HepG2 (cell line): Measurements from ENCODE around the gene CCBE1. TPM values are rescaled to one million over a fixed set of nuclear protein-coding genes. Genes with fewer than 3 reads are reported as not detected.

Experiments used
- ATAC-seq: fragments of 200-7000 bp; cut with Tn5 transposase; 3 replicates; pipeline ENCODE4 v1.9.1; 2020; ENCODE audit warnings: mild to moderate bottlenecking, moderate library complexity
- BruUV-seq: library from RNA; stranded (reverse); fragments of 400-500 nt; replicated peaks from 2 replicates; lab custom pipeline; 2021; lab: Mats Ljungman, UMichigan
- CTCF ChIA-PET: fragments of 300-600 bp; formaldehyde crosslinking; extraction: SDS; loops from one replicate; lab custom pipeline; 2021; ENCODE audit warnings: low total read pairs, inconsistent platforms, low intra/inter-chr PET ratio; lab: Yijun Ruan, JAX
- POLR2A ChIA-PET: fragments of 350-600 bp; sonication (Branson Sonifier 250); formaldehyde crosslinking; loops from one replicate; lab custom pipeline; 2020; ENCODE audit warnings: antibody characterized with exemption, inconsistent platforms; lab: Yijun Ruan, JAX
- DNase-seq: peaks from one replicate; pipeline ENCODE4 v3.0.0-alpha.2; 2015; ENCODE audit warnings: low spot score
- FAIRE-seq: peaks from 3 replicates; lab custom pipeline; 2011; peaks lifted over from hg19 to GRCh38; lab: Jason Lieb, UNC
- H2AFZ ChIP-seq: one replicate; pipeline ENCODE4 v1.6.1; 2011; ENCODE audit warnings: low read length, inconsistent platforms
- H3K27ac ChIP-seq: fragments of 300-600 bp; 3 replicates; pipeline ENCODE4 v1.8.0; 2011; ENCODE audit warnings: mixed run types, mild to moderate bottlenecking, mixed read lengths, low read length, inconsistent platforms; ENCODE audit not compliant: insufficient read depth; ENCODE audit errors: extremely low read length
- H3K27me3 ChIP-seq, 2 experiments: fragments of 200-600 bp in 1 of 2; 2 replicates in 1 of 2; 3 replicates in 1 of 2; pipeline versions ENCODE4 v1.6.0 to v1.8.0; 2011; ENCODE audit warnings: low read length in 2 of 2, mild to moderate bottlenecking in 2 of 2, moderate library complexity in 2 of 2, inconsistent platforms in 1 of 2; ENCODE audit not compliant: insufficient read depth in 2 of 2, control insufficient read depth in 1 of 2
- H3K36me3 ChIP-seq, 2 experiments: fragments of 200-600 bp in 1 of 2; replicated peaks in 1 of 2; 2 replicates in 1 of 2; 3 replicates in 1 of 2; pipeline versions ENCODE4 v1.5.1 to v1.8.0; 2011; ENCODE audit warnings: low read length in 2 of 2, inconsistent platforms in 1 of 2; ENCODE audit not compliant: insufficient read depth in 2 of 2, control insufficient read depth in 1 of 2
- H3K4me1 ChIP-seq: 2 replicates; pipeline ENCODE4 v1.5.1; 2012; ENCODE audit warnings: low read length, inconsistent platforms; ENCODE audit not compliant: insufficient read depth
- H3K4me2 ChIP-seq: 2 replicates; pipeline ENCODE4 v1.6.0; 2011; ENCODE audit warnings: low read depth, low read length, inconsistent platforms
- H3K4me3 ChIP-seq, 3 experiments: fragments of 200-600 bp in 1 of 3; sonication (generic), shearing (Covaris generic) in 1 of 3; replicated peaks in 1 of 3; 2 replicates each; pipeline ENCODE4 v1.5.1; 2011 to 2016; ENCODE audit warnings: low read length in 3 of 3, inconsistent platforms in 2 of 3, low read depth in 2 of 3, mild to moderate bottlenecking in 2 of 3, control low read depth in 1 of 3, mixed read lengths in 1 of 3; ENCODE audit not compliant: insufficient read depth in 1 of 3
- H3K79me2 ChIP-seq: one replicate; pipeline ENCODE4 v1.6.1; 2011; ENCODE audit warnings: low read length, inconsistent platforms; ENCODE audit not compliant: insufficient read depth
- H3K9ac ChIP-seq: 2 replicates; pipeline ENCODE4 v1.6.0; 2011; ENCODE audit warnings: mild to moderate bottlenecking, low read depth, low read length, inconsistent platforms; ENCODE audit not compliant: insufficient read depth
- H3K9me3 ChIP-seq: 2 replicates; pipeline ENCODE4 v1.5.1; 2012; ENCODE audit warnings: mild to moderate bottlenecking, low read length
- H4K20me1 ChIP-seq: 2 replicates; pipeline ENCODE4 v1.6.0; 2011; ENCODE audit warnings: inconsistent platforms, mild to moderate bottlenecking, low read length, moderate library complexity; ENCODE audit not compliant: insufficient read depth
- ELF1 ChIP-seq: sonication (generic); formaldehyde crosslinking; IDR thresholded peaks from 2 replicates; pipeline ENCODE4 v1.4.0; 2020; ENCODE audit warnings: missing genetic modification reagents
- ETV5 ChIP-seq: IDR thresholded peaks from 2 replicates; pipeline ENCODE4 v1.6.1; 2018; ENCODE audit warnings: missing biosample characterization, missing genetic modification reagents, inconsistent platforms, borderline replicate concordance
- HNF4G ChIP-seq, 2 experiments: sonication (generic) in 1 of 2; formaldehyde crosslinking in 1 of 2; IDR thresholded peaks; 2 replicates each; pipeline versions ENCODE4 v1.4.0 to v1.6.1; 2011 to 2020; ENCODE audit warnings: borderline replicate concordance in 2 of 2, low read depth in 2 of 2, mild to moderate bottlenecking in 2 of 2, low read length in 1 of 2, missing genetic modification reagents in 1 of 2, moderate library complexity in 1 of 2
- ISL2 ChIP-seq: sonication (generic); formaldehyde crosslinking; IDR thresholded peaks from 2 replicates; pipeline ENCODE4 v1.5.0; 2020; ENCODE audit warnings: missing genetic modification reagents
- MED13 ChIP-seq: sonication (generic); formaldehyde crosslinking; IDR thresholded peaks from 2 replicates; pipeline ENCODE4 v1.5.0; 2020; ENCODE audit warnings: missing genetic modification reagents
- MEIS2 ChIP-seq: sonication (generic); formaldehyde crosslinking; IDR thresholded peaks from 2 replicates; pipeline ENCODE4 v1.9.0; 2021; ENCODE audit warnings: mild to moderate bottlenecking, missing genetic modification reagents
- RNF2 ChIP-seq: fragments of 450-650 bp; conservative IDR thresholded peaks from 2 replicates; pipeline ENCODE4 v1.6.1; 2016; ENCODE audit warnings: low read depth
- ZMYM3 ChIP-seq: sonication (generic); formaldehyde crosslinking; IDR thresholded peaks from 2 replicates; pipeline ENCODE4 v1.5.1; 2020; ENCODE audit warnings: mild to moderate bottlenecking, missing genetic modification reagents
- WGBS: methylation state at CpG from one replicate; pipeline ENCODE4 v1.1.6; 2017; ENCODE audit warnings: low lambda C conversion rate; 5-methylcytosine and 5-hydroxymethylcytosine counted together
- in situ Hi-C: cut with HindIII; loops from 2 replicates; pipeline ENCODE4 v1.10.0; 2017; ENCODE audit warnings: low pct_unique_long_range_greater_than_20kb; ENCODE audit not compliant: extremely low pct_ligation_motif_present
- intact Hi-C: fragments of 100-400 bp; cut with micrococcal nuclease; formaldehyde crosslinking; loops from one replicate; pipeline ENCODE4 v1.10.0; 2022; ENCODE audit not compliant: unreplicated experiment
- polyA plus RNA-seq, 8 experiments: library from polyadenylated mRNA; depleted of rRNA in 3 of 8; stranded (reverse) in 7 of 8; unstranded in 1 of 8; fragments of >200 nt; fragmentation: Illumina TruSeq in 4 of 8; extraction: Trizol in 4 of 8; gene quantifications; 2 replicates each; pipeline versions ENCODE4 v1.2.1 to v1.2.3, GENCODE V29; 2011 to 2016; ENCODE audit warnings: low read depth in 4 of 8, missing spikeins in 1 of 8, mixed read lengths in 1 of 8; ENCODE audit not compliant: insufficient read depth in 1 of 8
- total RNA-seq, 5 experiments: library from RNA; depleted of rRNA; stranded (reverse); fragments of >200 nt; fragmentation: Illumina TruSeq; extraction: Trizol; gene quantifications; 2 replicates each; pipeline ENCODE4 v1.2.3, GENCODE V29; 2016; ENCODE audit warnings: low read depth in 1 of 5
- TF ChIP-seq, protein P1 (sequence below): IDR thresholded peaks from 2 replicates; pipeline ENCODE4 v1.6.1; 2016; ENCODE audit warnings: low read depth, control low read depth
- TF ChIP-seq, protein P2 (sequence below): sonication (generic); formaldehyde crosslinking; IDR thresholded peaks from 2 replicates; pipeline ENCODE4 v1.4.0; 2020; ENCODE audit warnings: missing genetic modification reagents, borderline replicate concordance

The CCBE1 gene
- total and polyA plus RNA-seq, 2 of the 13 experiments (the other 11 are each of a cell fraction or from before 2014, with no cell fraction given), result not detected

DNA sequence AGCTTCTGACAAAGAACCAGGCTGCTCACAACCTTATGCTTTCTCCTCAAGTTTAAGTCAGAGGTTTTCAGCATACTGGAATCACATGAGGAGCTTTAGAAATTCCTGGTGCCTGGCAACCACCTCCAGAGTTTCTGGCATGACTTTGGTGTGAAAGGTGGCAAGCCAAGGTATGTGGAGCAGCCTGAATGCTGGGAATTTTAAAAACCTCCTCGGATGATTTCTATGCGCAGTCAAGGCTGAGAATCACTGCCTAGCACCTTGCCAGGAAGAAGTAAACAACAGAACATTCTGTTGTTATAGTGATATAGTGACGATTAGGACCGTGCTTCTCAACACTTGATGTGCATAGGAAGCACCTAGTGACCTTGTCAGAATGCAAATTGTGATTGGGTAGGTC, 11.7 kb downstream of the CCBE1 start:
- H3K9me3 ChIP-seq, result no peaks in the 10 kb centered on the region
- intact Hi-C loops (no loop called here), in situ Hi-C loops (no loop called here)
- H3K4me2 ChIP-seq, result no peak overlapping the region
- no peak for ATAC-seq
- H3K36me3 ChIP-seq, result no peaks in the 10 kb centered on the region
- no peaks in the 10 kb centered on the region for H3K4me1 ChIP-seq
- TF ChIP-seq ZMYM3 (CRISPR knock-in tag), result no peak
- no peak for TF ChIP-seq ELF1 (CRISPR knock-in tag)
- TF ChIP-seq HNF4G (IDR thresholded peaks at IDR 0.05; ENCODE audit: borderline replicate concordance, low read depth, low read length), result no peak
- no peak for TF ChIP-seq HNF4G (CRISPR knock-in tag; IDR thresholded peaks at IDR 0.05; ENCODE audit: borderline replicate concordance, low read depth)
- TF ChIP-seq MED13 (CRISPR knock-in tag), result no peak
- TF ChIP-seq, protein P1, sequence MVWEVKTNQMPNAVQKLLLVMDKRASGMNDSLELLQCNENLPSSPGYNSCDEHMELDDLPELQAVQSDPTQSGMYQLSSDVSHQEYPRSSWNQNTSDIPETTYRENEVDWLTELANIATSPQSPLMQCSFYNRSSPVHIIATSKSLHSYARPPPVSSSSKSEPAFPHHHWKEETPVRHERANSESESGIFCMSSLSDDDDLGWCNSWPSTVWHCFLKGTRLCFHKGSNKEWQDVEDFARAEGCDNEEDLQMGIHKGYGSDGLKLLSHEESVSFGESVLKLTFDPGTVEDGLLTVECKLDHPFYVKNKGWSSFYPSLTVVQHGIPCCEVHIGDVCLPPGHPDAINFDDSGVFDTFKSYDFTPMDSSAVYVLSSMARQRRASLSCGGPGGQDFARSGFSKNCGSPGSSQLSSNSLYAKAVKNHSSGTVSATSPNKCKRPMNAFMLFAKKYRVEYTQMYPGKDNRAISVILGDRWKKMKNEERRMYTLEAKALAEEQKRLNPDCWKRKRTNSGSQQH (CRISPR knock-in tag), result no peak
- TF ChIP-seq ETV5 (CRISPR knock-in tag), result no peak
- TF ChIP-seq, protein P2, sequence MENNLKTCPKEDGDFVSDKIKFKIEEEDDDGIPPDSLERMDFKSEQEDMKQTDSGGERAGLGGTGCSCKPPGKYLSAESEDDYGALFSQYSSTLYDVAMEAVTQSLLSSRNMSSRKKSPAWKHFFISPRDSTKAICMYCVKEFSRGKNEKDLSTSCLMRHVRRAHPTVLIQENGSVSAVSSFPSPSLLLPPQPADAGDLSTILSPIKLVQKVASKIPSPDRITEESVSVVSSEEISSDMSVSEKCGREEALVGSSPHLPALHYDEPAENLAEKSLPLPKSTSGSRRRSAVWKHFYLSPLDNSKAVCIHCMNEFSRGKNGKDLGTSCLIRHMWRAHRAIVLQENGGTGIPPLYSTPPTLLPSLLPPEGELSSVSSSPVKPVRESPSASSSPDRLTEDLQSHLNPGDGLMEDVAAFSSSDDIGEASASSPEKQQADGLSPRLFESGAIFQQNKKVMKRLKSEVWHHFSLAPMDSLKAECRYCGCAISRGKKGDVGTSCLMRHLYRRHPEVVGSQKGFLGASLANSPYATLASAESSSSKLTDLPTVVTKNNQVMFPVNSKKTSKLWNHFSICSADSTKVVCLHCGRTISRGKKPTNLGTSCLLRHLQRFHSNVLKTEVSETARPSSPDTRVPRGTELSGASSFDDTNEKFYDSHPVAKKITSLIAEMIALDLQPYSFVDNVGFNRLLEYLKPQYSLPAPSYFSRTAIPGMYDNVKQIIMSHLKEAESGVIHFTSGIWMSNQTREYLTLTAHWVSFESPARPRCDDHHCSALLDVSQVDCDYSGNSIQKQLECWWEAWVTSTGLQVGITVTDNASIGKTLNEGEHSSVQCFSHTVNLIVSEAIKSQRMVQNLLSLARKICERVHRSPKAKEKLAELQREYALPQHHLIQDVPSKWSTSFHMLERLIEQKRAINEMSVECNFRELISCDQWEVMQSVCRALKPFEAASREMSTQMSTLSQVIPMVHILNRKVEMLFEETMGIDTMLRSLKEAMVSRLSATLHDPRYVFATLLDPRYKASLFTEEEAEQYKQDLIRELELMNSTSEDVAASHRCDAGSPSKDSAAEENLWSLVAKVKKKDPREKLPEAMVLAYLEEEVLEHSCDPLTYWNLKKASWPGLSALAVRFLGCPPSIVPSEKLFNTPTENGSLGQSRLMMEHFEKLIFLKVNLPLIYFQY (CRISPR knock-in tag), result no peak
- TF ChIP-seq MEIS2 (CRISPR knock-in tag), result no peak
- no peak for TF ChIP-seq RNF2
- TF ChIP-seq ISL2 (CRISPR knock-in tag), result no peak
- no peak overlapping the region for H2AFZ ChIP-seq
- H4K20me1 ChIP-seq, result no peaks in the 10 kb centered on the region
- H3K79me2 ChIP-seq, result no peaks in the 10 kb centered on the region
- peaks cover 0 to 1% of the 10 kb centered on the region in 2 experiments; a peak in 2 of 5 replicates for H3K27me3 ChIP-seq
- no peak for FAIRE-seq
- ChIA-PET CTCF (no interaction called here), POLR2A (no interaction called here)
- no TSS peak for BruUV-seq
- H3K9ac ChIP-seq, result no peak overlapping the region
- WGBS, result 2% methylated on average over 4 of the region's 4 CpGs
- DNase-seq, result no peak
- no peak overlapping the region for H3K27ac ChIP-seq
- no peak overlapping the region for H3K4me3 ChIP-seq
